HG02885 (cell line): ENCODE data around the gene SPOP.
A peak's percentile ranks its signal among the peaks of the same experiment; 100 is the strongest.
"Not testable (repeated sequence)": the region's sequence is repeated elsewhere in the genome, so short reads cannot be mapped to it uniquely, and the experiment has no call there.

Source experiments
- ATAC-seq: cut with Tn5 transposase; IDR thresholded peaks from one replicate; pipeline ENCODE4 v1.9.1; 2021; ENCODE audit warnings: mild to moderate bottlenecking; ENCODE audit not compliant: unreplicated experiment, poor library complexity

The SPOP gene

GRCh38 chr17:49659661-49660382 is 18.1 kb downstream of the SPOP start:
- ATAC-seq = no peak

- ATAC-seq = no peak
Observed at GRCh38 chr17:49656247-49656646, 21.6 kb downstream of the SPOP start.

- ATAC-seq = no peak
Observed at GRCh38 chr17:49647256-49647585, 30.7 kb downstream of the SPOP start.

GRCh38 chr17:49646391-49647255 is 31.3 kb downstream of the SPOP start:
- ATAC-seq = peak; percentile 53

GRCh38 chr17:49646056-49646390 is 31.9 kb downstream of the SPOP start:
- ATAC-seq = not testable (repeated sequence)

GRCh38 chr17:49645654-49646053 is 32.2 kb downstream of the SPOP start:
- ATAC-seq = no peak

GRCh38 chr17:49640556-49640955 is 37.3 kb downstream of the SPOP start:
- ATAC-seq = no peak

- ATAC-seq = no peak
Observed at GRCh38 chr17:49638818-49639217, 39.1 kb downstream of the SPOP start.

- no peak for ATAC-seq
Observed at GRCh38 chr17:49637739-49638138, 40.2 kb downstream of the SPOP start.

GRCh38 chr17:49637050-49637449 is 40.8 kb downstream of the SPOP start:
- ATAC-seq = no peak

- ATAC-seq = no peak
Observed at GRCh38 chr17:49635121-49635520, 42.8 kb downstream of the SPOP start.

GRCh38 chr17:49634485-49634860 is 43.4 kb downstream of the SPOP start:
- no peak for ATAC-seq

GRCh38 chr17:49633762-49634484 is 44.0 kb downstream of the SPOP start:
- no peak for ATAC-seq

GRCh38 chr17:49633250-49633649 is 44.6 kb downstream of the SPOP start:
- ATAC-seq = no peak

- no peak for ATAC-seq
Observed at GRCh38 chr17:49632201-49632600, 45.7 kb downstream of the SPOP start.

- ATAC-seq = no peak
Observed at GRCh38 chr17:49631496-49631895, 46.4 kb downstream of the SPOP start.

- no peak for ATAC-seq
Observed at GRCh38 chr17:49630113-49630900, 47.6 kb downstream of the SPOP start.

- ATAC-seq = no peak
Observed at GRCh38 chr17:49629447-49629846, 48.5 kb downstream of the SPOP start.

GRCh38 chr17:49624896-49625295 is 53.0 kb downstream of the SPOP start:
- no peak for ATAC-seq

- ATAC-seq = no peak
Observed at GRCh38 chr17:49621946-49622529, 55.9 kb downstream of the SPOP start.
